Anterior cingulate cortex (tissue), 58 donors: Measurements from ENCODE around the gene SMYD3.

Experiments
- DNase-seq, 58 donors: peaks; one replicate each; lab custom pipeline; 2025; lab: John Stamatoyannopoulos, UW

SMYD3 gene

DNA sequence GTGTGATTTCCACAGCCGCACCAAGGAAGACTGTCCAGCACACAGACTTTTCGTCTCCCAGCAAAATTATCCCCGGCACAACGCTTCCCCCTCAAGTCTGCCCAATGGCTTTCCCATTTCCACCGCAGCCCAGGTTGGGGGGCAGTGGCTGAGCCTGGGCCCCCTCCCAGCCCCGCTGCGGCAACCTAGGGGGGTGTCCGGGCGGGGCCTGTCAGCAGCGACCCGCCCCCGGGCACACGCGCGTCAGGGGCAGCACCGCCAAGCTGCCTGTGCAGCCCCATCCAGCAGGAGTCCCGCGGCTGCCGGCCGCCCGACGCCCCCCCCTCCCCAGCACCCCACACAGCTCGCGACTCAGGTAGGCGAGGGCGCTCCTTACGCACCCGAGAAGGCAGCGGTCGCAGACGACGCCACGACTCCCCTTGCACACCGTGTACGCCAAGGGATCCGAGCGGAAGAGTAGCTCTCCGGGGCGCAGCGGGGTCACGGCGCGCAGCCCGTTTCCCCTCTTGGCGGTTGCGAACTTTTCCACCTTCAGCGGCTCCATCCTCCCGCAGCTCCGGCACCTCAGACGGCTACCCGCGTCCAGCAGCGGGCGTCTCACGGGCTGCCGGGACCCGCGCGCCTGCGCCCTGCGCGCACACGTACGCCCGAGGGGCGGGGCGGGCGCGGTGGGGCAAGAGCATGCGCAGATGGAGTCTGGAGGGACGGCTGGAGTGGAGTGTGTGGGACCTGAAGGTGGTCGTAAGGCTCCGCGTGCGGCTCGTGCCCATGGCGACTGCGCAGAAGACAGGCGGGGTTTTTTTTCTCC, at the start of gene SMYD3:
Gene SMYD3 (minus strand): TSS at position 606 of the 808 bp plus-strand sequence.
- peak in 56 of 58 donors; percentile 24 to 86 (median 68) for DNase-seq

DNA sequence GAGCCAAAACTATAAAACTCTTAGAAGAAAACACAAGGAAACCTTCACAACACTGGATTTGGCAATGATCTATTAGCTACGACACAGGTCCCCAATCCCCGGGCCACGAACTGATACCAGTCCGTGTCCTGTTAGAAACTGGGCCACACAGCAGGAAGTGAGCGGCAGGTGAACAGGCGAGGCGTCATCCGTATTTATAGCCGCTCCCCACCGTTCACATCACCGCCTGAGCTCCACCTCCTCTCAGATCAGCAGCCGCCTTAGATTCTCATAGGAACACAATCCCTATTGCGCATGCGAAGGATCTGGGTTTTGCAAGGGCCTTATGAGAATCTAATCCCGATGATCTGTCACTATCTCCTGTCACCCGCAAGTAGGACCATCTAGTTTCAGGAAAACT, 47.1 kb upstream of the SMYD3 start:
- DNase-seq, result no peak

DNA sequence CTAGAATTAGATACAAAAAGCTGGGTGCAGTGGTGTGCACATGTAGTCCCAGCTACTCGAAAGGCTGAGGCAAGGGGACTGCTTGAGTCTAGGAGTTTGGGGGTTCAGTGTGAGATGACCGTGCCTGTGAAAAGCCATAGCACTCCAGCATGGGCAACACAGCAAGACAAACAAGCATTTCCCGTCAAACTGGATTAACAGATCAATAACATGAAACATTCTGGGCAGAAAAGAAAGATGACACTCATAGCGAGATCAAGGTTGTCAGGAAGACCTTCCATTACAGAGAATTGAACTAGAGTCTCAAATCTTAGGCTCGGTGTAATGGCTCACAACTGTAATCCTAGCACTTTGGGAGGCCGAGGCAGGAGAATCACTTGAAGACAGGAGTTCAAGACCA, 45.0 kb upstream of the SMYD3 start:
- DNase-seq, result no peak

DNA sequence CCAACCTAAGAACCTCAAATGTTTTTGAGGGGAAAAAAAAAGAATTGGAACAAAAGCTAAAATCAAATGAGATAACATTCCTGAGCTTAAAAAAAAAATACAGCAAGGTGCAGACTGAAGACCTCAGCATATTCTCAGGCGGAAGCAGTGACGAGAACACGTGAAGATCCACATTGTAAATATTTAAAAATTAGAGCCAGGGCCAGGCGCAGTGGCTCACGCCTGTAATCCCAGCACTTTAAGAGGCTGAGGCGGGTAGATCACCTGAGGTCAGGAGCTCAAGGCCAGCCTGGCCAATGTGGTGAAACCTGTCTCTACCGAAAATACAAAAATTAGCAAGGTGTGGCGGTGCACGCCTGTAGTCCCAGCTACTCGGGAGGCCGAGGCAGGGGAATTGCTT, 43.3 kb upstream of the SMYD3 start:
- DNase-seq, result no peak

DNA sequence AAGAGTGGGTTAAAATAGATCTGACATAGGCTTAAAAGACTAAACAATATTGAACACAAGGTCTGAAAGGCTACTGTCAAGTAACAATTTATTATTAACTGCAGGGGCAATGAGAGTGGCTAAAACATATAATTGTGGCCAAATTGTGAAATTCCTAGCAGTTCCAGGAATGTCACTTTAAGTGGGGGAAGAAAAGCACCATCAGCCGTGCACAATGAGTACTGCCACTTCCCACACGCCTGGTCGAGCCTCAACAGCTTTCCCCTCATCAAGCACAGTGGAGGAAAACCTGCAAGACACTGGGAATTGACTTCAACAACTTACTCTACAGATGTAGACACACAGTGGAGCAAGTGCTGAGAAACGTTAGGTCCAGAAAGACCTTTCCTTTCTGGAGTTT, 42.6 kb upstream of the SMYD3 start:
- DNase-seq, result peak in 1 of 58 donors; percentile 13

DNA sequence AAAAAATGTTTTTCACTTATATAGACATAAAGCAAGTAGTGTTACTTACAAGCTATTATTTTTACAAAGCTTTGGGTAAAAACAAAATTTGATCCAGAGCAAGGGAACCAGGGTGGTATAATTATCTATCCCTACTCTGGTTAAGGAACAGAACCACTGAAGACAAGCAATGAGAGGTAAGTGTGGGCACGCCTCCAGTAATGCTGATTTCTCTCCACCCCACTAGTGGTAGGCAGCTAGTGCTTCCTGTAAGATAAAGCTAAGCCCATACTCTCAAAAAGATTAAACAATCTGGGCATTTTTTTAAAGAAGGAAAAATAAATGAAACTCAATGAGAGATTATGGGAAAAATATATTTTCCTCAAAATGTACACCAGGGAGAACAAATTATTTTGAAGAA, 36.9 kb upstream of the SMYD3 start:
- DNase-seq, result no peak

DNA sequence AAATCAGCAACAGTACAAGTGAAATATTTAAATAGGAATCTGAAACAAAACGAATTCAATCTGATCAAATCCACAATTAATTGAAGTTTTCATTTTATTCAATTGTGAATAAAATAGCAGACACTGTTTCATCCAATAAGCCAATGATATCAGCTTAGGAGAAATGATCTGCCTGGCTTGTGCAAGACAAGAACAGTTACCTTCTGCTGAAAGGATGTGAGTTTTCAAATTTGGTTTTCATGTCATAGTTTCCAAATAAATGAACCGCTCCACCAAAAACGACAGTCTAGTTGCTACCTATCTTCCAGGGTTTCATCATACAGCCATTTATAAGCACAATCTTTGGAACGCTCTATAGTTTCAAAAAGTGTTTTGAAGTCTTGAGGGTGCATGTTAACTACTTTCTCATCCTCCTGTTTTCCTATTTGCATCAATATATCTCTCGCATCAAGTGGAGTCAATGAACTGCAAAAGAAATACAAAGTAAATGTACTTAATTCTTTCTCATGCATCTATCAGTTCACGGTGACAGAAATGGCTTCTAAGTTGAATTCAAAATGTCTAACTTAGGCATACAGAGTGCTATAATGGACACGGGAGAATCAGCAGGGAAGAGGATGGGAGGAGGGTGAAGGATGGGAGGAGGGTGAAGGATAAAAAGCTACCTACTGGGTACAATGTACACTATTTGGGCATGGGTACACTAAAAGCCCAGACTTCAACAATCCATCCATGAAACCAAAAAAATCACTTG, 33.8 kb upstream of the SMYD3 start:
- DNase-seq, result no peak

DNA sequence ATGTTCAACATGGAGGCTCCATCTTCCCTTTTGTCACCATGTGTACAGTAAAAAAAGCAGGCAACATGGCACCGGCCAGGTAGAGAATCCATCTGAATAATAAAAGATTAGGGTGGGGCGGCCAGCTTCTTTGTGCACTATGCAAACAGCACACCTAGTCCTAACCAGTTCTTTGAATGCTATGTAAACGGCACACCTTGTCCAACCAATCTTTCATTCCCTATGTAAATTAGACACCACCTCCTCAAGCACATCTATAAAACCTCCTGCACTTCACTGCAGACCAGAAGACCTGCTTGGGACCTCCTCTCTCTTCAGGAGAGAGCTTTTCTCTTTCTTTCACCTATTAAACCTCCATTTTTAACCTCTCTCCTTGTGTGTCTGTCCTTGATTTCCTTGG, 30.8 kb upstream of the SMYD3 start:
- no peak for DNase-seq

DNA sequence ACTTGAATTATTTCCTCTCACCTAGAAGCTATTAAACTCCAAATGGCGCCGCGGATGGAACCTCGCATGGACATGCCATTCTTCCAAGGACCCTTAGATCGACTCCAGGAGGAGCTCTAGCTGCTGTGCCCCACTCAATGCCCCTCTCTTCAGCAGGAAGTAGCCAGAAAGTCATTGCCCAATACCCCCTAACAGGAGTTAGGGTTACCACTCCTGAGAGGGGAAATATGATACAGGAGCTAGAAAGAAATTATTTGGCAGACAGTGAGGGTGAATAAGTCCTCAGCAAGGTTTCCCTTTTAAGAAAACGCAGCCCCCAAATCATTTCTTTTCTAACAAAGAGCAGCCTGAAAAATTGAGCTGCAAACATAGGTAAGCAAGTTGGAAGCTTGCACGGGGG, 30.4 kb upstream of the SMYD3 start:
- no peak for DNase-seq

DNA sequence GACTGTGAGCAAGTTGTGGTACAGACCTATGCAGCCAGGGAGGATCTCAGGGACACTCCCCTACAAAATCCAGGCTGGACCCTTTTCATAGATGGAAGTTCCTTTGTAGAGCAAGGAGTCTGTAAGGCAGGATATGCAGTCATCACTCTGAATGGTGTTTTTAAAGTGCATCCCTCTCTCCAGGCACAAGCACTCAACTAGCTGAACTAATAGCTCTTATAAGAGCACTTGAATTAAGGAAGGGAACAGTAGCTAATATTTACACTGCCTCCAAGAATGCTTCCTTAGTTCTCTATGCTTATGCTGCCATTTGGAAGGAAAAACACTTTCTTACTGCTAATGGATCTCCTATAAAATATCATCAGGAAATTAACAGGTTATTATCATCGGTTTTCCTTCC, 27.0 kb upstream of the SMYD3 start:
- no peak for DNase-seq

DNA sequence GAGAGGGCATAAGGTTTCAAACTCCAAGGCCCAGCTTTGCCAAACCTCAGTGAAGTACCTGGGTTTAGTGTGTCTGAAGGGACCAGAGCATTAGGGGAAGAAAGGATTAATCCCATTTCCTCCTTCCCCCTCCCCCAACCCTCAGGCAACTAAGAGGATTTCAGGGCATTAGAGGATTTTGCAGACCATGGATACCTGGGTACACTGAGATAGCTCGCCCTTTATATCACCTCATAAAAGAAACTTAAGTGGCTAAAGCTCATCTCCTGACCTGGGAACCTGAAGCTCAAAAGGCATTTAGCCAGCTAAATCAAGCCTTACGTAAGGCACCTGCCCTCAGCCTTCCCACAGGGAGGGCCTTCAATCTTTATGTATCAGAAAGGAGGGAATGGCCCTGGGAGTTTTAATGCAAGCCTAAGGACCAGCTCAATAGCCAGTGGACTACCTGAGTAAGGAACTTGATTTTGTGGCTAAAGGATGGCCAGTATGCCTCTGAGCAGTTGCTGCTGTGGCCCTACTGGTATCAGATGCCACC, 26.4 kb upstream of the SMYD3 start:
- DNase-seq, result no peak

DNA sequence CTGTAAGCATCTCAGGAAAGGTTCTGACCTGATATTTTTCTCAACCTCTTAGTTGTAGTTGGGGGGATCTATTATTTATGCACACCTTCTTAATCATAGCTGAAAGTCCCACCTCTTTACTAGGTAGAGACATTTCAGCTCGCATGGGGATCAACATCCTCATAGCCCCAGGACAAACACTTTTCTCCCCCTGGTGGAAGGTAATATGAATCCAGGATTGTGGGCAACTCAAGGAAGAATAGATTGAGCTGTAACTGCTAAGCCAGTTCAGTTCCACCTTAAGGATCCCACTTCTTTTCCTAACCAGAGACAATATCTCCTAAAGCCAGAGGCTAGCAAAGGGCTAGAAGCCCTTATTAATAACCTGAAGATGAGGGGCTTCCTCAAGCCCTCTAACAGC, 25.4 kb upstream of the SMYD3 start:
- DNase-seq, result no peak

DNA sequence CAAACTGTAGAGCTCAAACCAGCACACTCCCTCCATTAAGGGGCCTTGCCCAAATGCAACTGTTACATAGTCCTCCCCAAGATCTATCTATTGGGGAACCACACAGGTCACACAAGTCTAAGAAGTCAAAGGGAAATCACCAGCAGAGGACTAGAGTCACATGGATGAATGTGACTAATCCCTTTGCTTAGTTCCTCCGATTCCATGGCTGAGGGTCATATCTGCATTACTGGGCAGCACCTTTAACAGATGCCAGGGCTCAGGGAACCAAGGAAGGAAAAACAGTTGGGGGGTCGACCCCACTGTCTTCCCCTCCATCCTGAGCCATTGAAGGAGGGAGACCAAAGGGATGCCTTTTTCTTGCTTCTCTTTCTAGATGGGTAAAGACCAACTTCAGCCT, 23.4 kb upstream of the SMYD3 start:
- DNase-seq, result no peak

DNA sequence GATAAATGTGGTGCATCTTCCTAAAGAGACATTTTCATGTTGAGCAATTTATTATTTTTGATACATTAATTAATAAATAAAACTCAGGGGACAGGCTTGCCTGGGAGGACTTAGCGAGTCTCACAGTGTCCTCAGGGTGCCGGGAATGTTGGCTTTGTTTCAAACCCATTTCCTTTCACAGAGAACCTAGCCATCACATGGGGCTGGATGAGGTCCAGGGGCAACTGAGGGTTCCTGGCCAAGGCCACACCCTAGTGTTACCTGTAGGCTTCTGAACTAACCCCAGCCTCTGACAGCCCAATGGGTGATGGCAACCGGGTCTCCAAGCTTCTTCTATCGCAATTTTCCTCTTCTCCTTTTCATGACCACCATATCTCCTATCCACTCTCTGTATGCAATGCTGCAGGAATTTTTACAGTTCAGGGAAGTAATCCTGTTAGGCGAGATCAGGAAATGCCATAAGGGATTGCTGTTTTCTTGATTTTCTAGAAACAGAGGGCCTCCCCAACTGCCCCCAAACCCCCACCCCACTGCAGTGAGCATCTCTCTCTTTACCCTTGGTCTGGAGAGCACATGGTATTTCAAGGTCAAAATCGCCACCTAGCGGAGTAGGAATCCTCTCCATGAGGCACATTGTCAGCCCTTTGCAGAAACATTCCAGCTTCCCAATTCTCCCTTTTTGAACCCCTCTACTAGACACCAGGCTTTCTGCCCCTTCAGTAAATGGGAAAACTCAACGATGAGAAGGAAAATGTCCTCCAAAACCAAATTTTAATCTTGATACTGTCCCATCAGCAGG, 22.1 kb upstream of the SMYD3 start:
- no peak for DNase-seq

DNA sequence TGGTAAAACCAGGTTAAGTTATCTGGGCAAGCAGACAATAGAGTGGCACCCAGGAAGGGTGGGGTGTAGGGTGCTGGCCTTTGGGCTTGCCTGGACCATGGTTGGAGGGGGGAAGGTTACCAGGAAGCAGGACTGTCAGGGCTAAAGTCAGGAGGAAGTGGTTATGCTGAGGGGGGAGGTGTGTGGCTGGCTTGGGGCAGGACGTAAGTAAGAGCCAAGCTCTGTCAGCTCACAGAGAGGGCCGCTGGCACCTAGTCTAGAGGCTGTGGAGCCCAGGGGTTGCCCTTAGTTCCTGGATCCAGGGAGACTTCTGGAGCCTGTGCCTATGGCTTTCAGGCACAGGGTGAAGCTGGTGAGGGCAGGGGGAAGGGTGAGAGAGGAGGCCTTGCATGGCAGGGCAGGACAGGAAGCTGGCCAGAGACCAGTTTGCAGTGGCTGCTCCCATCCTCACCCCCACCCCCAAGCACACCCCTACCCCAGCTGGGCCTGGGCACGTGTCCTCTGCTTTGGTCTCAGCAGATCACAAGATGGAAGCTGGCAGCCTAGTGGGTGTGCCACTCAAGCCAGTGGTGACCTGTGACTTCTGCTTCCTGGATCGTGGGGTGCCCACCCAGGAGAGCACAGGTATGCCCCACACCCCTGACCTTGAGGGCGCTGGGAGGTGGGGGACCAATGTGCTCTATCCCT, 20.5 kb upstream of the SMYD3 start:
- no peak for DNase-seq

DNA sequence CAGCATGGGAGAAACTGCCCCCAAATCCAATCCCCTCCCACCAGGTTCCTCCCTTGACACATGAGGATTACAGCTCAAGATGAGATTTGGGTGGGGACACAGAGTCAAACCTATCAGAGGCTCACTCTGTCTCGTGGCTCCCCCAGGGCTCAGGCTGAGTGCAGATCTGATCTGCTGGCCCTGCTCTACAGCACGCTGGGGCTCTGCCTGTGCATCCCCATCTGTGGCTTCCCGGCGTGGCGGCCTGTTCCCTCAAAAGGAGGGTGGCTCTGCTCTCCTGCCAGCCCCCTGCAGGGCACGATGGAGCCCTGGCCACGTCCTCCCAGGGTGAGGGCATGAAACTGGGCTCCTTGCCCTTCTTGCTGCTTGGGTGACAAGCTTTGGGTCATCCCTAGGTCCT, 19.8 kb upstream of the SMYD3 start:
- no peak for DNase-seq

DNA sequence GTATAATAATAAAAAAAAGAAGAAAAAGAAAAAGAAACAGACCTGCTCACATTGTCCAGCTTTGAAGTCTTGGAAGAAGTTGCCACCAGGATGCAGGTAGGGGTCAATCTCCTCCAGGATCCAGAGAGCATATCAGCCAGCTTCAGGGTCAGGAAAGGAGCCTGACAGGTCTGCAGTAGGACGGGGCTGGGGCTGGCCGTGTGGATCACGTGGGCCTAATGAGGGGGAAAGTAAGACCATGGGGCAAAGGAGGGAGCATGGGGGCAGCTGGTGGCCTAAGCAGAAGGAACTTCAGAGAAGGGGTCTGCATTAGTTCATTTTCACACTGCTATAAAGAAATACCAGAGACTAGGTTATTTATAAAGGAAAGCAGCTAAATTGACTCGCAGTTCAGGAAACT, 19.3 kb upstream of the SMYD3 start:
- DNase-seq, result no peak

DNA sequence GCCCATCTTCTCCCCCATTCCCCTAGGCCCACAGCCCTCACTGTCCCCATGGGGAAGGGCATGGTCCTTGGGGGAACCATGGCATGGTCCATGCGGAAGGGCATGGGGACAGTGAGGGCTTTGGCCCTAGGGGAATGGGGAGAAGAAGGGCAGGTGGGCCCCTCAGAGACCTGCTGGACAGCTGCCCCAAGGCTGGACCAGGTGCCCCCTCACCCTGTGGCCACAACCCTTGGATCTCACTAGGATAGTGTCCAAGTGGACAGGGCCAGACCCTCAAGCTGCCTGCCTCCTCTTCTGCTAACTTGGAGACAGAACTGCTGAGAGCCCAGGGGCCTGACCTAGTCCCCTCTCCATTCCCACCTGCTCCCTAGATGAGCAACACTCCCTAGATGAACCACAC, 12.4 kb upstream of the SMYD3 start:
- DNase-seq, result no peak

DNA sequence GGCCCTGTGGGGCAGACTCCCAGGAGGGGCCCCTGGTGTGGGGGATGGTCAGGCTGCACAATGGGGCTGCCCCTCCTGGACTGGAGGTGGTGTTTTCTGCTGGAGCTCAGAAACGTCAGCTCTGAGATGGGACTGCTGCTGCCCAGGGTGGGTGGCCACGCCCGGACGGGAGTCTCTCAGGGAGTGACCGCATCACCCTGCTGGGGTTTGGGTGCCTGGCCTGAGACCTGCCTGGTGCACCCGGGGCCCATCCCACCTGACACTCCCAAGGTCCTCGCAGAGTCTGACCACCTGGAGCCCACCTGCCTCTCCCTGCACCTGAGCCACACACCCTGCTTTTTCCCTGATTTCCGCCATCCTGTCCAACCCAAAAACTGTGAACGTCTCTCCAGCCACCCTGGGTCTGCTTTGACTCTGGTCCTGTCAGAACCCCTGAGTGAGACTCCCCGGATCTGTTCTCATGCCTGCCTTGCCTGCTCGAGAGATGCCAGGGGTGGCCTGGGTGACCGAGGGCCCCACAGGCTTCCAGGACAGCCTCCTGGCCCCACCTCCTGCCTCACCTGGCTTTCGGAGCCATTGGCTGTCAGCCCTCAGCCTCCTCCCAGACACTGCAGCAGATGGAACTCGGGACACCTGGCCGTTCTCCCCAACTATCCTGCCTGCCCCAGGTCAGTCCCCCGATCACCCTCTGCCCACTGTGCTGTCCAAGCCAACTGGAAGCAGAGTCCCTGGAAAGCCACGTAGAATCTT, 11.6 kb upstream of the SMYD3 start:
- DNase-seq, result no peak

DNA sequence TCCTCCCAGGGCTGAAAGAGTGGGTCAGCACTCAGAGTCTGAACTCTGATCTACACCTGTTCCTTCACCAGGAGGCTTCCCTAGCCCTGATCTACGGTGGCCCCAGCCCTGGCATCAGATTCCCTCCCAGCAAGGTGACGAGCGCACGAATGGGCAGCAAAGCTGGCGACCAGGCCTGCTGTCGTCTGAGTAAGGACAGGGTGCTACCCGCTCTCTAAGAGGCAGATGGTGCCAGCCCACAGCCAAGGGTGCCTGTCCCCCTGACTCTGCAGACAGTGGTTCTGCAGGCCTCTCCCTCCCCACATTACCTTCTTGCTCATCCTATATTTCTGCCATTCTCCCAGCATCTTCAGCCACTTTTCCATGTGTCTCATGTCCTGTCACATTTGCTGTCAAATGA, 10.3 kb upstream of the SMYD3 start:
- no peak for DNase-seq
